Activated CD4-positive, CD25-positive, alpha-beta regulatory T cell treated with anti-CD3 and anti-CD28 coated beads, Interleukin-2, amount 50 U/mL, for 24 hours (primary cell): ENCODE results near the gene MFSD11.
"Not testable (repeated sequence)": the region's sequence is repeated elsewhere in the genome, so short reads cannot be mapped to it uniquely, and the experiment has no call there.

ENCODE experiments used
- ATAC-seq, 2 donors: fragments of 150-1000 bp; cut with Tn5 transposase; one replicate each; pipeline ENCODE4 v1.10.0; 2021; ENCODE audit warnings: mild to moderate bottlenecking in 1 of 2, moderate library complexity in 1 of 2

Gene MFSD11

GRCh38 chr17:76709077-76709950 is 28.6 kb upstream of the MFSD11 start:
- no peak for ATAC-seq

- ATAC-seq, result peak; percentile 34 to 37
These were observed 27.7 kb upstream of the MFSD11 start for GRCh38 chr17:76709951-76710862.

GRCh38 chr17:76710863-76711611 is 26.9 kb upstream of the MFSD11 start, which contains the start of gene MXRA7:
TSS of gene MXRA7 (minus strand) at chr17:76710965. CDS start at chr17:76710946, 19 bp downstream.
- ATAC-seq, result peak; percentile 54 to 74

- ATAC-seq, result not testable (repeated sequence)
These were observed 25.6 kb upstream of the MFSD11 start for GRCh38 chr17:76712321-76712720.

GRCh38 chr17:76713765-76714164 is 24.2 kb upstream of the MFSD11 start:
- ATAC-seq, result no peak

GRCh38 chr17:76714336-76714735 is 23.6 kb upstream of the MFSD11 start:
- no peak for ATAC-seq

- peak; percentile 25 to 35 for ATAC-seq
These were observed 23.0 kb upstream of the MFSD11 start for GRCh38 chr17:76714822-76715495.

GRCh38 chr17:76715496-76715830 is 22.5 kb upstream of the MFSD11 start:
- ATAC-seq, result no peak

- ATAC-seq, result peak; percentile 48 to 63
These were observed 21.6 kb upstream of the MFSD11 start for GRCh38 chr17:76716146-76716838.

GRCh38 chr17:76716839-76717215 is 21.1 kb upstream of the MFSD11 start:
- ATAC-seq, result no peak

- no peak for ATAC-seq
These were observed 19.4 kb upstream of the MFSD11 start for GRCh38 chr17:76718516-76718915.

GRCh38 chr17:76720211-76720610 is 17.7 kb upstream of the MFSD11 start:
- no peak for ATAC-seq

GRCh38 chr17:76720941-76721340 is 17.0 kb upstream of the MFSD11 start:
- ATAC-seq, result no peak

GRCh38 chr17:76721463-76721862 is 16.5 kb upstream of the MFSD11 start:
- no peak for ATAC-seq

GRCh38 chr17:76722279-76722678 is 15.6 kb upstream of the MFSD11 start:
- ATAC-seq, result no peak

- not testable (repeated sequence) for ATAC-seq
These were observed 14.9 kb upstream of the MFSD11 start for GRCh38 chr17:76722977-76723376.

- no peak for ATAC-seq
These were observed 14.1 kb upstream of the MFSD11 start for GRCh38 chr17:76723812-76724211.

GRCh38 chr17:76725580-76726230 is 12.2 kb upstream of the MFSD11 start:
- peak; percentile 34 to 47 for ATAC-seq

- peak; percentile 86 to 90 for ATAC-seq
These were observed 11.6 kb upstream of the MFSD11 start, which contains the start of gene JMJD6 for GRCh38 chr17:76726231-76726775. TSS of gene JMJD6 (minus strand) at chr17:76726606. CDS start at chr17:76726475, 131 bp downstream.
